CD4-positive, alpha-beta T cell treated with Interleukin-2 at 100 ng/mL for 4 hours (primary cell): ENCODE measurements around the gene ZNF814.
"Not testable (repeated sequence)": the region's sequence is repeated elsewhere in the genome, so short reads cannot be mapped to it uniquely, and the experiment has no call there.

ENCODE experiments used
- DNase-seq: peaks from one replicate; pipeline ENCODE4 v3.0.0-alpha.2; 2020; ENCODE audit warnings: low spot score

The ZNF814 gene

GRCh38 chr19:57816652-57817051 is 72.2 kb downstream of the ZNF814 start:
- DNase-seq, result no peak

GRCh38 chr19:57815247-57816075 is 73.4 kb downstream of the ZNF814 start:
- DNase-seq, result no peak

GRCh38 chr19:57814505-57815246 is 74.2 kb downstream of the ZNF814 start, which contains the start of gene ZNF552:
TSS of gene ZNF552 (minus strand) at chr19:57814913. CDS start at chr19:57814743, 170 bp downstream.
- peak; percentile 82 for DNase-seq

GRCh38 chr19:57813919-57814504 is 74.8 kb downstream of the ZNF814 start:
- DNase-seq, result no peak

GRCh38 chr19:57812975-57813820 is 75.6 kb downstream of the ZNF814 start:
- not testable (repeated sequence) for DNase-seq

GRCh38 chr19:57812226-57812625 is 76.6 kb downstream of the ZNF814 start:
- no peak for DNase-seq

GRCh38 chr19:57810410-57811295 is 78.2 kb downstream of the ZNF814 start:
- DNase-seq, result not testable (repeated sequence)

GRCh38 chr19:57807541-57807940 is 81.3 kb downstream of the ZNF814 start:
- DNase-seq, result no peak

GRCh38 chr19:57803594-57804325 is 85.1 kb downstream of the ZNF814 start:
- DNase-seq, result no peak

GRCh38 chr19:57803265-57803593 is 85.6 kb downstream of the ZNF814 start:
- no peak for DNase-seq

- DNase-seq, result no peak
Observed at GRCh38 chr19:57802269-57802668, 86.6 kb downstream of the ZNF814 start.

GRCh38 chr19:57800696-57801095 is 88.1 kb downstream of the ZNF814 start:
- DNase-seq, result no peak
